ENCODE data around the gene POLR3B.

Gene POLR3B

DNA sequence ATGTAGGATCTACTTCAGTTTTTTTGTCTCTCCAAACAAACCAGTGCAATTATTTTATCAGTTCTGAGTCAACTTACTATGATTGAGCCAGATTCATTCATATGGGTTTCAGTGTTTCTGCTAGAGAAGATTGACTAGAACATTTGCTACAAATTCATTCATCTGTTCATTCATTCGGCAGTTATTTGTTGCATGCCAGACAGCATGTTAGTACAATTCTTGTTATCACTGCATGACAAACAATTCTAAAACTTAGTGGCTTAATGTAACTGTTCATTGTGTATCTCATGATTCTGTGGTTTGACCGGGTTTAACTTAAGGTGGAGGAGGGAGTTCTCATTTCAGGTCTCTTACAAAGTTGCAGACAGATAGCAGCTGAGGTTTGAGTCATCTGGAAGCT, 52.3 kb downstream of the POLR3B start:
- in situ Hi-C loops (cut with MboI; ENCODE audit: low sequenced_read_pairs): no loop called here

DNA sequence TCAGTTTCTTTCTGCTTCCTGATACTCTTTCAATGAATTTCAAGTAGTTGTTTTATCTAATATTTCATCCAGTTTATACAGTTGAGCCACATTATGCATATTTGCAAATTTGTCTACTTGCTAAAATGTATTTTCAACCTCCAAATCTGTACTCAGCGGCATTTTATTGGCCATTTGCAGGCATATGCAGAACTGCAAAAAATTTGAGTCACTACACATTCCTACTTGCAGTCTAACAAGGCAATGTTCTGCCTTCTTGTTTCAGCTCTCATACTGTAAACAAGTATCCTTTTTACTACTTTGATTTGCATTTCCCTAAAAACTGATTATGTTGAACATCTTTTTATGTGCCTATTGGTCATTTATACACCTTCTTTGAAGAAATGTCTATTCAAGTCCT, 55.0 kb downstream of the POLR3B start:
- in situ Hi-C loops (cut with MboI; ENCODE audit: low sequenced_read_pairs): no loop called here

DNA sequence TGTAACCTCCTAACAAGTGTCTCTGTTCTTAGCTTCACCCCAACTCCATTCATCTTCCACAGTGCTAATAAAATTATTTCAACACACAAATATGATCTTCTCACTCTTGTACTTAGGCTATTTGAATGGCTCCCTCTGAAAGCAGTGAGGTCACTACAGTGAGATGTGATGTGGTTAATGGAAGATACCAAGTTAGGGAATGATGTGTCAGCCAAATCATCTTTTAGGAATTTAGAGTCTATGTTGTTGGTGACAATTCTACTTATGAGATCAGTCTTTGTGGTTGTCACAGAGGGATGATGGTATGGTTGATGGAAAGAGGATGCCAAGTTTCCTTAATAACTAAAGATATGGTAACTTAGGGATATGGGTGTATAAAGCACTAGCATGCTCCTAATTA, 57.6 kb downstream of the POLR3B start:
- in situ Hi-C loops (cut with MboI; ENCODE audit: low sequenced_read_pairs): no loop called here

- in situ Hi-C loops (cut with MboI; ENCODE audit: low sequenced_read_pairs): no loop called here
Observed at GRCh38 chr12:106416273-106416672, 58.7 kb downstream of the POLR3B start.

DNA sequence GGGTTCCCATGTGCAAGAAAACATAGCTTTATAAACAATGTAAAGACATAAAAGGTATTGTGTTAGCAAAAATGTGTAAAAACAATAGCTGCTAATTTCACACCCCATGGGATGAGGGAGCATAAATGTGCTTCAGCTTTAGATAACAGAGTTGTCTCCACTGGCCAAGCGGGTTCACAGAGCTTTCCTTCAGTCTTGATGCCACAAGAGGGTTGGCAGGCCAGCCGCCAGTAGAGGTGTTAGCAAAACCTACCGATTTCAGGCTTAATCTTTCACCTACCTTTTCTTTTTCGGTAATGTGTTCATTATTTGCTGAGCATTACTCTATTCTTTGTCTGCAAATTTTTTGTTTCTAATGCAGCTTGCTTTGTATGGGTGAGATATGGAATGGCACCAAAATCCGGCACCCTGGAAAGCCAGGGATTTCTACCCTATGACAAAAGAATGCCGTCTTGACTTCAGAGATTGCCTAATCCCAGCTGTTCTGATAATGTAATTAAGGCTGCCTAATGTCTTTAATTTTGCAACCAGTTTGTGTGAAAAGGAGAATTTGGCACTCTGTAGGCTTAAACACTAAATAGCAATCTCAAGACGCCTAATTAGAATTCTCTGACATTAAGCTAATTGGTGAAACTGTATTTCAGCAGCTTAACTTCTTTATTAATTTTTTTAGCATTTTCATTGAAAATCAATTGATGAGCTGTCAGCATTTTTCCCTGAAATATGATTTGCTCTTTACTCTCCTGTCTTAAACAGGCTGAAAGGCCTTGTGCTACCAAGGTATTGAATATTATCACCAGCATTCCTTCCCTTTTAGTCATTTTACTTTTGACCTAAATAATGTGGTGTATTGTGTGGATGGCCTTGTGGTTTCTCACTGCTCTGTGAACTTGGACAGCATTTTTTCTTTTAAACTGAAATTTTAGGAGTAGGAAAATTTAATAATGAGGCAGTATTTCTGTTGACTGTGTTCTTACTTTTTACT, 60.7 kb downstream of the POLR3B start:
- in situ Hi-C loops (cut with MboI; ENCODE audit: low sequenced_read_pairs): no loop called here

DNA sequence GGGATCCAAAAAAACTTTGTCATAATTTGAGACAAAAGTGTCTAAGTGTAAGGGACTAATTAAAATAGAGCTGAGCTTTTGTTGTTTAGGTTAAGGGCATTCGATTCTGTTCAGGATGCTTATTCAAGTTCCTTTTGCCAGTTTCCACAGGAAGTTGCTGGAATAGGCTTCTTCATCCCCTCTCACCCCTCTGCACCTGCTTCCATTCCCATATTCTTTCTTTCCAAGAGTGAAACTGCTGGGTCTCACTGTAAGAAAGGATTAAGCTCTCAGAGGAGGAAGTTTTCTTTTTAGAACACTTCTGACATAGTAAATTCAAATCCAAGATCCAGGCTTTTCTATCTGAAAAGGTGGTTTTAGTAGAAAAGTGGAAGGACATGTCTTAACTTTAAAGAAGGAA, 61.4 kb downstream of the POLR3B start:
- in situ Hi-C loops (cut with MboI; ENCODE audit: low sequenced_read_pairs): no loop called here

- in situ Hi-C loops (cut with MboI; ENCODE audit: low sequenced_read_pairs): no loop called here
Observed at GRCh38 chr12:106423291-106423690, 65.7 kb downstream of the POLR3B start.

DNA sequence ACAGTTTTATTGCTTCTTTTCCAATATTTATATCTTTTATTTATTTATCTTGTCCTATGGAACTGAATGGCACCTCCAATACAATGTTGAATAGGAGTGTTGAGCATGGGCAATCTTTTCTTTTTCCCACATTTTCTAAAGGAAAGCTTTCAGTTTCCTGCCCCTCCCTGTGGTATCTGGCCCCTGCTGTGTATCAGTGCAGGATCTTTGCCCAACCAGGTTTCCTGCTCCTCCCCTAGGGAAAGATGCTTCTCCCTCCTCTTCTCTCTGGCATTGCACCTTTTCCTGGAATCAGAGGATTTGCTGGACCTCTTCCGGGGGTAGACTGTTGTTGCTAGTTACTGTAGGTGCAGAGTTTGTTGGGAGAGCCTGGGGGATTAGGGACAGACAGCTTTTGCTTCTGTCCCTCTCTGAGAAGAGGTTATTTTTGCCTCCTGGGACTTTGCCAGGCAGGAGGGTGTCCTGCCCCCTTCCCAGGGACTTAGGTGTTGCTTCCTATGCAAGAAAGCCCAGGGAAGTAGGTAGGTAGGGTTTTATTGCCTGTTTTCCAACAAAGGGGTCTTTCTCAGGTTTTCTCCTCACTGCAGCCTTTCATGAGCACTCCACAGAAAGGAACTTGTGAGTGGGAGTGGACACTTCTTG, 67.6 kb downstream of the POLR3B start:
- in situ Hi-C loops (cut with MboI; ENCODE audit: low sequenced_read_pairs): no loop called here

- in situ Hi-C loops (cut with MboI; ENCODE audit: low sequenced_read_pairs): no loop called here
Observed at GRCh38 chr12:106427917-106428316, 70.4 kb downstream of the POLR3B start.

DNA sequence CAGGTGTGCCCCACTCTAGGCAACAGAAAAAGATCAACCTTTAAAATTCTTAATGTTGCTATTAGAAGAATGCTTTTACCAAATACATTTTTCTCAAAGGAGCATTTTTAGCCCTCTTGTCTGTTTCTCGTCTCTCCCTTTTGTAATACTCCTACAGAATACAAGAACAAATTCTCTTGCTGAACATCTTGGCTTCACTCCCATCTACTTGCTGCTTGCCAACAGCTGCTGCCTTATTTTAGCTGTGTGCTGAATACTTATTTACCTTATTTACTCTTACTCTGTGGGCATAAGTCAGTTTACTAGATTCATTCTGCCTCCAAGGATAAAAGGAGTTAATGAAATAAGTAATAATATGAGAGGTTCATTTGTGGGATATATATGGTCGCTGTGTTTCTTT, 70.8 kb downstream of the POLR3B start:
- in situ Hi-C loops (cut with MboI; ENCODE audit: low sequenced_read_pairs): no loop called here

DNA sequence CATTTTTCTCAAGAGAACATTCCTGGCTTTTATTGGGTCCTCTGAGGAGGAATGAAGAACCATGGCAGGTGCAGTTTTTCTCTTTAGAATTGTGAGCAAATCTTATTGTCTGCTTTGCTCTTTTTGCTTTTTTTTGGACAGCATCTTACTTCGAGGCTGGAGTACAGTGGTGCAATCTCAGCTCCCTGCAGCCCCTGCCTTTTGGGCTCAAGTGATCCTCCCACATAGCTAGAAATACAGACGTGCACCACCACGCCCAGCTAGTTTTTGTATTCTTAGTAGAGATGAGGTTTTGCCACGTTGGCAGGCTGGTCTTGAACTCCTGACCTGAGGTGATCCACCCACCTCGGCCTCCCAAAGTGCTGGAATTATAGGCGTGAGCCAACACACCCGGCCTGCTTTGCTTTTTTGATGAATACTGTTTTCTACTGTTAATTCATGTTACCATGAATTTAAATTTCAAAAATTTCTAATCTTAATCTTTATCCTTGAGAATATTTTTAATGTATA, 71.5 kb downstream of the POLR3B start:
- in situ Hi-C loops (cut with MboI; ENCODE audit: low sequenced_read_pairs): no loop called here

DNA sequence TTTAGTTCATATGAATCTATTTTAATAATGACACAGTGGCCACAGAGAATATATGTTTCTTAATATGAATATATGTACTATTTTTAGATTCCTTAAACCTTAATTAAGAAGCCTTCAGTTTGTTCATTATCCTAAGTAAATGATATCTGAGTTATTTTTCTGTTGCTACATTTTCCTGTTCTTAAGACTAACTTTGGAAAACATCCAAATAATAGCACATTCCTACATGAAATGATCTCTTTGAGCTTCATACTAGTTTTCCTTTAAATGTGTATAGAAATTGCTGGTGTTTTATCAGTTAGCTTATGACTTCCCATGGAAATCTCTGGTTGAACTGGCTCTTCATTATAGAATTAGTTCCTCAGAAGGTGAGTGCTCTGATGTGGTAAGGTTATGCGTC, 72.1 kb downstream of the POLR3B start:
- in situ Hi-C loops (cut with MboI; ENCODE audit: low sequenced_read_pairs): no loop called here

DNA sequence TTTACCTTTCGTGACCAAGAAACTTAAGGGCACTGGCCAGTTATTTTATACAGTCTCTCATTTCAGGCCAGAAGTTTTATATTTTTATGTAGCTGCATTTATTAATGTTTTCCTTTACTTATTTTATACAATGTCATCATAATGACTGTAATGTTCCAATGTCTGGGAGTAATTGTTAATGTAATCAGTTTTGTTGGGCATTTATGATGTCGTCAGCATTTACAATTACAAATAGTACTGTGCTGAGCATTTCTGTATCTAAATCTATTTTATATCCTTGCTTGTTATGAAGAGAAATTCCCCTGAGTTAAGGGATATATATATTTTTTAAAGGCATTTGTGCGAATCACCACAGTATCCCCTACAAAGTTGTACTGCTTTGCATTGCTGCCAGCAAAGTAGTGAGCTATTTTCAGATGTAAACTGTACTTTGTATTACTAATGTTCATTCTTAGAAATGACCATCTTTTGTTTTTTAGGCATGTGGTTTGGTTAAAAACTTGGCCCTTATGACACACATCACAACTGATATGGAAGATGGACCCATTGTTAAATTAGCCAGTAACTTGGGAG, 74.4 kb downstream of the POLR3B start:
- in situ Hi-C loops (cut with MboI; ENCODE audit: low sequenced_read_pairs): no loop called here

DNA sequence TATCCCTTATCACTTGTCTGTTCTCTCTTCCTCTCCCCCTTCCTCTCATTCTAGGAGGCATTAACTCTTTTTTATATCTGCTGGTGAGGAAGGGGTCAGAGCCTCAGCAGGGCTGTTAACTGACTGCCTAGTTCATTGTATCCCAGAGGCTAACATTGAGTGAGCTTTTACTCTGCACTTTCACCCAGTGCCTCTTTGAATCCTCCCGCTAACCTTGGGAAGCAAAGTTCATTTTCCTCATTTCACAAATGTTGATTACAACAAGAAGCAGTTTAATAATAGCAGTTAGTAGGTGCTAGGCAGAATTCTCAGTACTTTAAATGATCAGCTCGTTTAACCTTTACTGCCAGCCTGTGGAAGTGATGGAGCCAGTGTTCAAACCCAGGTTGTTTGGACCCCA, 75.5 kb downstream of the POLR3B start:
- in situ Hi-C loops (cut with MboI; ENCODE audit: low sequenced_read_pairs): no loop called here

DNA sequence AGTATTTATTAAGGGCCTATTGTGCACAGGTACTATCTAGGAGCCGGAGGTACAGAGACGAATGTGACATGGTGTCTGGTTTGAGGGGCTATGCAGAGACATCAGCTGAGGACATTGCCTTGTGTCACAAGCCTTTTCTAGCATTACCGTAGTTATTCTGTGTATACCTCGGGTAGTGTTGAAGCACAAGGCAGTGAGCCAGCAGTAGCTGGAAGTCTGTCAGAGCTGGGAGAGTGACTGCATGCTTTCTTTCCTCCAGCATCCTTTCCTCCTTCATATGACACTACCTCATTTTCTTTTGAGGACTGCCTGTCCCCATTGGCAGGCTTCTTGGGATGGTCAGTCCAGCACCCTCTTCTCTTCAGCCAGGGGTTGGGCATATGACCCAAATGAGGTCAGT, 77.0 kb downstream of the POLR3B start:
- in situ Hi-C loops (cut with MboI; ENCODE audit: low sequenced_read_pairs): no loop called here

DNA sequence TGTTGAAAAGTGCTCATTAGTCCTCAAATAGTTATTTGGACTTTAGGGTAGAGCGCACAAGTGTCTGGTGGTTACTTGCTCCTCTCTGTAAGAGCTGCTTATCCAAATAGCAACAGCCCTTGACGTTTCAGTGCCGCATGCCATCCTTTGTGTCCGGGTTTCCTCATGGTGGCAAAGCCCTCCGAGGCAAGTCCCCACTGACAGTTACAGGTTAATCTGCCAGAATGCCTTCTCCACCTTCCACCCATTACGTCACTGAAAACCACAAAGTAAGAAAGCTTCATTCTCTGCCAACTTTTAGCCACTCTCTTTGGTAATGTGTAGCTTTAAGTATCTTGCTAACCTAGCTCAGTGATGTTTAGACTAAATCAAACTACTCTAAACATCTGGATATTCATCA, 78.6 kb downstream of the POLR3B start:
- in situ Hi-C loops (cut with MboI; ENCODE audit: low sequenced_read_pairs): no loop called here

GRCh38 chr12:106442575-106442974, 85.0 kb downstream of the POLR3B start:
- in situ Hi-C loops (cut with MboI; ENCODE audit: low sequenced_read_pairs): no loop called here

- in situ Hi-C loops (cut with MboI; ENCODE audit: low sequenced_read_pairs): no loop called here
Observed at GRCh38 chr12:106445053-106445452, 87.5 kb downstream of the POLR3B start.

DNA sequence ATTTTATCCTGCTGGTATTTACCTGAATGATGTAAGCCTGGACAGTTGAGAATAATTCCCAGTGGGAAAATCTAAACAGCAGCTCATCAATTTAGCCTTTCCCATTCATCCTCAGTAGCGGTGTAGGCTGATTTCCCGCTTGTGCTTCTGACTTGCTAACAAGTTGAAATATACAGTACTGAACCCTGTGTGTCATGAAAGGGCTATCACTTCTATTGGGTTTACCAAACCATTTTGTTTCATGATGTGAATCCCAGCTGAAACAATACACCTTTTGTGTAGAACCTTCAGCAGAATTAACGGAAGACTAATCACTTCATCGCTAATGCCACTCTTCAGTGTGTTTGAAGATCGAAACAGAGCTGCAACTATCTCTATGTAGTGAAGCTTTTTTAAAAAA, 88.4 kb downstream of the POLR3B start:
- in situ Hi-C loops (cut with MboI; ENCODE audit: low sequenced_read_pairs): no loop called here

DNA sequence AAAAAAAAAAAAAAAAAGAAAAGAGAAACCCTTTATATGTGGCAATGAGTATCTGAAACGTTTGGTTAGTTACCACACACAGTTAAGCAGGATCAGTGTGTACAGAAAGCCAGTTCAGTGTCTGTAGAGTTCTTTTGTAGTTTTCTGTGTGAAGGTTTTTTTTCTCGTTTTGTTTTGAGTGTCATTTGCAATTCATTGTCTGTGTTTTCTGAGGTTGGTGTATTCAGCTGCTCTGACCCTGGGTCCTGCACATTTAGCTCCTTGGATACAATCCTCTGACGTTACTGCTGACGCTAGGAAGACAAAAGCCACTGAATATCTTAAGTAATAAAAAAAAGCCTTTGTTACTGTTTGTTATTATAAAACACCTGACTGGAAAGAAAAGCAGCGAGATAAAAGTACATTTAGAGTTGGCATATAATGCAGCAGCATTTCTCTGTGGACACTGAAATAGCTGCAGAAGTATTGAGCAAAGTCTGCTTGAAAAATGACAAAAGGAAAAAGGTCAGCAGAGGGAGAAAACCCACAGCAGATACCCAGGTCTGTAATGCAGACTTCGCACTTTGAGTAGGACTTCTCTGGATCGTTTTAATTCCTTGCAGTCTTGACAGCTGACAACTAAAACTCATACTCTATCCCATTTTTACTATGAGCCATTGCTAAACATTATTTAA, 89.0 kb downstream of the POLR3B start:
- in situ Hi-C loops (cut with MboI; ENCODE audit: low sequenced_read_pairs): no loop called here

GRCh38 chr12:106452309-106452708, 94.8 kb downstream of the POLR3B start:
- in situ Hi-C loops (cut with MboI; ENCODE audit: low sequenced_read_pairs): no loop called here
